Measurements from ENCODE around the gene TCF7L1.

The TCF7L1 gene

DNA sequence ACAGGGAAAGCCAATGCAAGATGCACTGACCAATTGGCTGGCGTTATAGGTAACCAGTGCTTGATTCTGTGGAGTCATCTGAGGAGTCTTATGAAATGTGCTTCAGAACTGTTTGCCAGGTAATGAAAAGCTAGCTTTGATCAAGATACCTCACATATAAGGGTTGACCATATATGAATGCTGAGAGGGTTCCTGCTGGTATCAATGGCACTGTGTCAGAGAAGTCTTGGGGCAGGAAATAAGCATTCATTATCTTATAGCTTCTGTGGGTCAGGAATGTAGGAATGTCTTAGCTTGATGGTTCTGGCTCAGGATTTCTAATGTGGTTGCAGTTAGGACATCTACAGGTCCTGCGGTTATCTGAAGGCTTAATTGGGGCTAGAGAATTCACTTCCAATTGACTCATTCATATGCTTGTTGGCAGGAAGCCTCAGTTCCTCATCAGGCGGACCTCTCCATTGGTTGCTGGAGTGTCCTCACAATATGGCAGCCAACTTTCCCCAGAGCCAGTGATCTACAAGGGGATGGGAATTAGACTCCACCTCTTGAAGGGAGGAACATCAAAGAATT lies 22.1 kb upstream of the TCF7L1 start:
- DNase-seq: no peak
- Histone ChIP-seq H3K9me3 (no peaks in the 10 kb centered on the region), H3K27ac (no peak overlapping the region), H3K4me1 (no peaks in the 10 kb centered on the region), H3K4me3 (no peak overlapping the region), H3K36me3 (no peaks in the 10 kb centered on the region), H3K27me3 (peaks cover 0 to 20% of the 10 kb centered on the region in 2 donors)
- intact Hi-C loops (cut with DNase I; ENCODE audit: low total_unique reads): no loop called here
- TF ChIP-seq, protein P1, sequence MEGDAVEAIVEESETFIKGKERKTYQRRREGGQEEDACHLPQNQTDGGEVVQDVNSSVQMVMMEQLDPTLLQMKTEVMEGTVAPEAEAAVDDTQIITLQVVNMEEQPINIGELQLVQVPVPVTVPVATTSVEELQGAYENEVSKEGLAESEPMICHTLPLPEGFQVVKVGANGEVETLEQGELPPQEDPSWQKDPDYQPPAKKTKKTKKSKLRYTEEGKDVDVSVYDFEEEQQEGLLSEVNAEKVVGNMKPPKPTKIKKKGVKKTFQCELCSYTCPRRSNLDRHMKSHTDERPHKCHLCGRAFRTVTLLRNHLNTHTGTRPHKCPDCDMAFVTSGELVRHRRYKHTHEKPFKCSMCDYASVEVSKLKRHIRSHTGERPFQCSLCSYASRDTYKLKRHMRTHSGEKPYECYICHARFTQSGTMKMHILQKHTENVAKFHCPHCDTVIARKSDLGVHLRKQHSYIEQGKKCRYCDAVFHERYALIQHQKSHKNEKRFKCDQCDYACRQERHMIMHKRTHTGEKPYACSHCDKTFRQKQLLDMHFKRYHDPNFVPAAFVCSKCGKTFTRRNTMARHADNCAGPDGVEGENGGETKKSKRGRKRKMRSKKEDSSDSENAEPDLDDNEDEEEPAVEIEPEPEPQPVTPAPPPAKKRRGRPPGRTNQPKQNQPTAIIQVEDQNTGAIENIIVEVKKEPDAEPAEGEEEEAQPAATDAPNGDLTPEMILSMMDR (IDR thresholded peaks at IDR 0.05): no peak

DNA sequence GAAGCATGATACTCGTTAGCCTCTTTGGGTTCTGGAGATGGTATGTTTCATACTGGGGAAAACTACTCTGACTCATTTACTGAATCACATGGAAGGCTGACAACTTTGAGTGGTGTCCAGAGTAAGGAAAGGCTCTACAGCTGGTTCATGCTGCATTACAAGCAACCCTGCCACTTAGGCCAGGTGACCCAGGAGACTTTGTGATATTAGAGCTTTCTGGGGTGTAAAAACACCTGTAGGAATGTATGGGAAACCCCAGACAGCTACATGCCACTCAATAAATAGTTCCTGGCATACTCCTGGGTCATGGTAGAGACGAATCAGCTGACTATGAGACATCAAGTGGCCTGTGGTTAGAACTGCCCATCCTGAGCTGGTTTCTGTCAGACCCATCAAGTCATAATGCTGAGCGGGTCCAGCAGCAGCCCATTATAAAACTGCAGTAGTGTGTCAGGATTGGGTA lies 21.3 kb upstream of the TCF7L1 start:
- Histone ChIP-seq H3K4me1 (no peaks in the 10 kb centered on the region), H3K9me3 (no peaks in the 10 kb centered on the region), H3K36me3 (no peaks in the 10 kb centered on the region), H3K4me3 (no peak overlapping the region), H3K27me3 (peaks cover 0 to 20% of the 10 kb centered on the region in 2 donors), H3K27ac (no peak overlapping the region)
- intact Hi-C loops (cut with DNase I; ENCODE audit: low total_unique reads): no loop called here
- TF ChIP-seq, protein P1 (IDR thresholded peaks at IDR 0.05): no peak
- DNase-seq: no peak

DNA sequence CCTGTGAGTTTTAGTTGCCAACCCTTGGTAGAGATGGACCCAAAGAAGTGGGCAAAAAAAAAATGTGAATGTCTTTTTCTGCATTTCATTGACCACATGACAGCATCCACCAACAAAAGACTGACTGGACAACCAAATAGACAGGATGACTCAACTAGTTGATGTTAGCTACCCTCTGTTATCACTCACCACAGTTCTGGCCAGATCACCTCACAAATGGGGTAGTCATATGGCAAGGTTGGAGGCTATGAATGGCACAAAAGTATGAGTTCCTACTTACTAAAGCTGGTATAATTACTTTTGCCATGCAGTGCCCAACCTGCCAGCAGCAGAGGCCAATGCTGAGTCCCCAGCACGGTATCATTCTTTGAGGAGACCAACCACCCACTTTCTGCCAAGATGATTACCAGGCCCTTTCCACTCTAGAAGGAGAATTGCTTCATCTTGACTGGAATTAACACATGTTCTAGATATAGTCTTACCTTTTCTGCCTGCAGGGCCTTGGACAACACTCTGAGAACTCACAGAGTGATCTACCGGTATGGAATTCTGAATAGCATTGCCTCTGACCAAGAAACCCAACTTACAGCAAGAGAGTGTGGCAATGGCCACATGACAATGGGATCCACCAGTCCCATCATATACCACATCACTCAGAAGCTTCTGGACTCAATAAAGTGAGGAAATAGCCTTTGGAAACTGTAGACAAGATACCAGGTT lies 20.1 kb upstream of the TCF7L1 start:
- Histone ChIP-seq H3K9me3 (no peaks in the 10 kb centered on the region), H3K36me3 (no peaks in the 10 kb centered on the region), H3K4me1 (no peaks in the 10 kb centered on the region), H3K27me3 (peaks cover 0 to 20% of the 10 kb centered on the region in 2 donors), H3K27ac (no peak overlapping the region), H3K4me3 (no peak overlapping the region)
- TF ChIP-seq, protein P1 (IDR thresholded peaks at IDR 0.05): no peak
- intact Hi-C loops (cut with DNase I; ENCODE audit: low total_unique reads): no loop called here
- DNase-seq: no peak

GRCh38 chr2:85114586-85115330 lies 18.4 kb upstream of the TCF7L1 start:
- Histone ChIP-seq H3K36me3 (no peaks in the 10 kb centered on the region), H3K27ac (no peak overlapping the region), H3K27me3 (peaks cover 0 to 20% of the 10 kb centered on the region in 2 donors), H3K4me3 (no peak overlapping the region), H3K9me3 (no peaks in the 10 kb centered on the region), H3K4me1 (no peaks in the 10 kb centered on the region)
- TF ChIP-seq, protein P1 (IDR thresholded peaks at IDR 0.05): no peak
- DNase-seq: no peak
- intact Hi-C loops (cut with DNase I; ENCODE audit: low total_unique reads): no loop called here

GRCh38 chr2:85116207-85116606 lies 17.0 kb upstream of the TCF7L1 start:
- Histone ChIP-seq H3K4me1 (no peaks in the 10 kb centered on the region), H3K9me3 (no peaks in the 10 kb centered on the region), H3K4me3 (no peak overlapping the region), H3K27me3 (peaks cover 0 to 16% of the 10 kb centered on the region in 2 donors), H3K27ac (no peak overlapping the region), H3K36me3 (no peaks in the 10 kb centered on the region)
- intact Hi-C loops (cut with DNase I; ENCODE audit: low total_unique reads): no loop called here
- DNase-seq: no peak
- TF ChIP-seq, protein P1 (IDR thresholded peaks at IDR 0.05): no peak

Data from tibial artery (tissue), 4 donors.